OCI-LY7 (cell line): ENCODE measurements around the gene MKKS. TPM values are rescaled to one million over a fixed set of nuclear protein-coding genes. Genes with fewer than 3 reads are reported as not detected.

Source experiments
- BruUV-seq: library from RNA; stranded (reverse); fragments of 400-500 nt; replicated peaks from 2 replicates; lab custom pipeline; 2021; lab: Mats Ljungman, UMichigan
- CTCF ChIA-PET: fragments of 300-600 bp; sonication (Branson Sonifier 250); formaldehyde crosslinking; loops from one replicate; lab custom pipeline; 2022; ENCODE audit warnings: antibody characterized with exemption; ENCODE audit not compliant: unreplicated experiment; lab: Charles Lee
- POLR2A ChIA-PET: fragments of 300-600 bp; sonication (Branson Sonifier 250); formaldehyde crosslinking; loops from one replicate; lab custom pipeline; 2022; ENCODE audit warnings: antibody characterized with exemption; lab: Charles Lee
- DNase-seq: peaks from one replicate; pipeline ENCODE4 v3.0.0-alpha.2; 2015; ENCODE audit warnings: low spot score
- H2AFZ ChIP-seq: fragments of 200-600 bp; sonication (generic), shearing (Covaris generic); 2 replicates; pipeline ENCODE4 v1.6.1; 2014; ENCODE audit warnings: mild to moderate bottlenecking, antibody characterized with exemption, low read length, moderate library complexity
- H3K27ac ChIP-seq: fragments of 200-600 bp; sonication (generic); 2 replicates; pipeline ENCODE4 v1.5.1; 2014; ENCODE audit warnings: mixed run types, low read depth, mild to moderate bottlenecking, moderate library complexity, low read length, inconsistent platforms; ENCODE audit not compliant: poor library complexity, severe bottlenecking
- H3K36me3 ChIP-seq: fragments of 200-600 bp; sonication (generic); 2 replicates; pipeline ENCODE4 v1.6.1; 2014; ENCODE audit warnings: mild to moderate bottlenecking, antibody characterized with exemption, low read length, moderate library complexity, mixed read lengths; ENCODE audit not compliant: insufficient read depth
- H3K4me1 ChIP-seq: fragments of 200-600 bp; sonication (generic); 2 replicates; pipeline ENCODE4 v1.5.1; 2014; ENCODE audit warnings: mild to moderate bottlenecking, low read length; ENCODE audit not compliant: insufficient read depth, poor library complexity, severe bottlenecking
- H3K4me2 ChIP-seq: fragments of 200-600 bp; sonication (generic); 2 replicates; pipeline ENCODE4 v1.6.1; 2014; ENCODE audit warnings: mild to moderate bottlenecking, low read length
- H3K4me3 ChIP-seq: fragments of 200-600 bp; sonication (generic); 2 replicates; pipeline ENCODE4 v1.5.1; 2014; ENCODE audit warnings: mild to moderate bottlenecking, low read depth, low read length; ENCODE audit not compliant: poor library complexity, severe bottlenecking
- H3K79me2 ChIP-seq: fragments of 200-600 bp; sonication (generic); 2 replicates; pipeline ENCODE4 v1.6.1; 2016; ENCODE audit warnings: low read depth, mild to moderate bottlenecking, low read length, moderate library complexity, mixed read lengths; ENCODE audit not compliant: insufficient read depth
- H3K9me2 ChIP-seq: fragments of 200-600 bp; sonication (generic); 2 replicates; pipeline ENCODE4 v1.6.1; 2016; ENCODE audit warnings: mild to moderate bottlenecking, low read length, mixed read lengths; ENCODE audit not compliant: insufficient read depth
- H3K9me3 ChIP-seq: fragments of 200-600 bp; sonication (generic); 2 replicates; pipeline ENCODE4 v1.6.1; 2014; ENCODE audit warnings: mild to moderate bottlenecking, mixed run types, low read length, mixed read lengths
- H4K20me1 ChIP-seq: fragments of 200-600 bp; sonication (generic); 2 replicates; pipeline ENCODE4 v1.6.1; 2014; ENCODE audit warnings: mild to moderate bottlenecking, antibody characterized with exemption, low read length, moderate library complexity, mixed read lengths; ENCODE audit not compliant: insufficient read depth
- EZH2phosphoT487 ChIP-seq: fragments of 200-600 bp; sonication (generic); IDR thresholded peaks from 2 replicates; pipeline ENCODE4 v1.6.1; 2018; ENCODE audit warnings: low read depth, borderline replicate concordance, mild to moderate bottlenecking, mixed run types, antibody characterized with exemption, low read length, moderate library complexity, mixed read lengths
- intact Hi-C: fragments of 100-400 bp; cut with micrococcal nuclease; formaldehyde crosslinking; loops from one replicate; pipeline ENCODE4 v1.10.0; 2022; ENCODE audit not compliant: unreplicated experiment
- total RNA-seq, 2 experiments: library from RNA; depleted of rRNA in 1 of 2; stranded (reverse); fragments of >200 nt in 1 of 2; shearing (Covaris generic) in 1 of 2; gene quantifications; 2 replicates each; pipeline ENCODE4 v1.2.3, GENCODE V29; 2014 to 2022
- TF ChIP-seq, protein P1 (sequence below): fragments of 200-600 bp; sonication (generic); conservative IDR thresholded peaks from 2 replicates; pipeline ENCODE4 v1.5.1; 2014; ENCODE audit warnings: mild to moderate bottlenecking, antibody characterized with exemption, low read length, moderate library complexity, mixed read lengths

MKKS gene
- total RNA-seq, 2 experiments from 2014 or later: 1.0 to 5.6 TPM

DNA sequence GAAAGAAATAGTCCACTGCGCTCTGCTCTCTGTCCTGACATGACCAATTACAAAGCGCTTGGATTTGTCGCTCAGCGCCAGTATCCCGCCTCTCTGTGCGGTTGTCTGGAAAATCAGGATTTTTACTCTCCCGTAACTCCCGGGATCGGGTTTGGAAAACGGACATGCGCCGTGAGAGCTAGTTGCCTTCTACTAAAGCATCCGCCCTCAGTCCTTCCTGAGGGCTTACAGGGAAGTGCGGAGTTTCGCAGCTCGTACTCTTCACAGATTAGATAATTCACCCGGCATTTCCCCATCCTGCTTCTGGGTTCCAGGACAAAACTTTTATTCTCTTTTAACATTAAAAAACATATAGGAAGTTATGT lies 427 bp upstream of the MKKS start:
- POLR2A ChIA-PET: interaction anchor here (0.6 to 2.5 kb wide), 8 partner anchors 10 to 852 kb away, joined by 3 to 11 read pairs (median 4); no protein-coding TSS in a partner anchor
- H3K4me1 ChIP-seq: peaks cover 40% of the 10 kb centered on the region

DNA sequence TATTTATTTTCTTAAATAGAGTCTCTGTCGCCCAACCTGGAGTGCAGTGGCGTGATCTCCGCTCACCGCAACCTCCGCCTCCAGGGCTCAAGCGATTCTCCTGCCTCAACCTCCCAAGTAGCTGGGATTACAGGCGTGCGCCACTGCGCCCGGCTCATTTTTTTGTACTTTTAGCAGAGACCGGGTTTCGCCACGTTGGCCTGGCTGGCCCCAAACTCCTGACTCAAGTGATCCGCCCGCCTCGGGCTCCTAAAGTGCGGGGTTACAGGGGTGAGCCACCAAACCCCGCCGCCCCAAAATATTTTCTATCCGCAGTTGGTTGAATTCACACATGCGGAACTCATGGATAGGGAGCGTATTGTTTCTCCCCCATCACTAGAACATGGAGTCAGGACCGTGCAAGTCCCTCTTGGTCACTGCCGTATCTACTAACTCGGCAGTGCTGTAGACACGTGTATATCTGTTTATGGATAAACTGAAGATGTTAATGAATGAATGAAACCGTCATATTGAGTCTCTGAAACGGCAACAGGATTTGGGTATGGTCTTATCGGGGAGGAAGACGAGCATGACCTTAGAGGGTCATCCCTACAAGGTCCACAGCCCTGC lies 904 bp downstream of the MKKS start:
- Histone ChIP-seq H3K79me2 (peaks cover 29% of the 10 kb centered on the region), H3K4me1 (peaks cover 36% of the 10 kb centered on the region), H3K9me3 (no peaks in the 10 kb centered on the region), H3K27ac (peak overlapping the region; percentile 81), H3K36me3 (no peaks in the 10 kb centered on the region), H3K9me2 (no peaks in the 10 kb centered on the region), H3K4me3 (peak overlapping the region; percentile 94), H4K20me1 (no peaks in the 10 kb centered on the region), H3K4me2 (peak overlapping the region; percentile 81), H2AFZ (peak overlapping the region; percentile 99)
- POLR2A ChIA-PET: no interaction called here
- no TSS peak for BruUV-seq
- intact Hi-C loops: loop anchor here (10.0 kb wide), 1 partner anchor 398 kb away; the partner anchor contains the start of gene ANKEF1
- CTCF ChIA-PET: interaction anchor here (1.0 kb wide), 1 partner anchor 35 kb away, joined by 3 read pairs; no protein-coding TSS in a partner anchor
- TF ChIP-seq, protein P1, sequence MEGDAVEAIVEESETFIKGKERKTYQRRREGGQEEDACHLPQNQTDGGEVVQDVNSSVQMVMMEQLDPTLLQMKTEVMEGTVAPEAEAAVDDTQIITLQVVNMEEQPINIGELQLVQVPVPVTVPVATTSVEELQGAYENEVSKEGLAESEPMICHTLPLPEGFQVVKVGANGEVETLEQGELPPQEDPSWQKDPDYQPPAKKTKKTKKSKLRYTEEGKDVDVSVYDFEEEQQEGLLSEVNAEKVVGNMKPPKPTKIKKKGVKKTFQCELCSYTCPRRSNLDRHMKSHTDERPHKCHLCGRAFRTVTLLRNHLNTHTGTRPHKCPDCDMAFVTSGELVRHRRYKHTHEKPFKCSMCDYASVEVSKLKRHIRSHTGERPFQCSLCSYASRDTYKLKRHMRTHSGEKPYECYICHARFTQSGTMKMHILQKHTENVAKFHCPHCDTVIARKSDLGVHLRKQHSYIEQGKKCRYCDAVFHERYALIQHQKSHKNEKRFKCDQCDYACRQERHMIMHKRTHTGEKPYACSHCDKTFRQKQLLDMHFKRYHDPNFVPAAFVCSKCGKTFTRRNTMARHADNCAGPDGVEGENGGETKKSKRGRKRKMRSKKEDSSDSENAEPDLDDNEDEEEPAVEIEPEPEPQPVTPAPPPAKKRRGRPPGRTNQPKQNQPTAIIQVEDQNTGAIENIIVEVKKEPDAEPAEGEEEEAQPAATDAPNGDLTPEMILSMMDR: no peak
- TF ChIP-seq EZH2phosphoT487: no peak
- no peak for DNase-seq

More for the DNA sequence above, 427 bp upstream of the MKKS start:
- peak overlapping the region; percentile 94 for H3K4me3 ChIP-seq
- BruUV-seq: no TSS peak
- H3K4me2 ChIP-seq: peak overlapping the region; percentile 81
- intact Hi-C loops: loop anchor here (2.0 to 10.0 kb wide), 2 partner anchors 240 to 400 kb away; partner anchors contain the start of gene ANKEF1
- H3K27ac ChIP-seq: peak overlapping the region; percentile 81
- peaks cover 2% of the 10 kb centered on the region for H3K36me3 ChIP-seq
- H4K20me1 ChIP-seq: no peaks in the 10 kb centered on the region
- TF ChIP-seq EZH2phosphoT487: no peak
- TF ChIP-seq, protein P1: 0 out of 2 replicates have a peak, but pooled peaks have one; percentile 3
- peaks cover 35% of the 10 kb centered on the region for H3K79me2 ChIP-seq
- no peaks in the 10 kb centered on the region for H3K9me2 ChIP-seq
- CTCF ChIA-PET: interaction anchor here (1.0 kb wide), 1 partner anchor 10 kb away, joined by 3 read pairs; no protein-coding TSS in a partner anchor
- H2AFZ ChIP-seq: peak overlapping the region; percentile 99
- peak; percentile 90 for DNase-seq
- no peaks in the 10 kb centered on the region for H3K9me3 ChIP-seq
